Activated CD8-positive, alpha-beta memory T cell treated with anti-CD3 and anti-CD28 coated beads, Interleukin-2, amount 50 U/mL, for 4 hours (primary cell): ENCODE measurements around the gene PITPNM2.
"Not testable (repeated sequence)": the region's sequence is repeated elsewhere in the genome, so short reads cannot be mapped to it uniquely, and the experiment has no call there.

ENCODE experiments used
- DNase-seq: peaks from one replicate; pipeline ENCODE4 v3.0.0-alpha.2; 2020

PITPNM2 gene

GRCh38 chr12:123119808-123120207, 31.1 kb downstream of the PITPNM2 start:
- peak; percentile 43 for DNase-seq

- no peak for DNase-seq
Observed at GRCh38 chr12:123118497-123118896, 32.4 kb downstream of the PITPNM2 start.

GRCh38 chr12:123115409-123116121, 35.3 kb downstream of the PITPNM2 start:
- no peak for DNase-seq

GRCh38 chr12:123114304-123115083, 36.4 kb downstream of the PITPNM2 start:
- DNase-seq, result no peak

- no peak for DNase-seq
Observed at GRCh38 chr12:123113026-123113425, 37.9 kb downstream of the PITPNM2 start.

- DNase-seq, result peak; percentile 29
Observed at GRCh38 chr12:123111498-123112165, 39.3 kb downstream of the PITPNM2 start.

- DNase-seq, result no peak
Observed at GRCh38 chr12:123109319-123109772, 41.5 kb downstream of the PITPNM2 start.

- DNase-seq, result no peak
Observed at GRCh38 chr12:123108682-123109066, 42.2 kb downstream of the PITPNM2 start.

GRCh38 chr12:123107926-123108681, 42.8 kb downstream of the PITPNM2 start:
- DNase-seq, result no peak

GRCh38 chr12:123106640-123107359, 44.1 kb downstream of the PITPNM2 start:
- DNase-seq, result peak; percentile 65

GRCh38 chr12:123105211-123105826, 45.6 kb downstream of the PITPNM2 start:
- DNase-seq, result no peak

GRCh38 chr12:123104809-123105208, 46.1 kb downstream of the PITPNM2 start:
- no peak for DNase-seq

- DNase-seq, result not testable (repeated sequence)
Observed at GRCh38 chr12:123104094-123104493, 46.8 kb downstream of the PITPNM2 start.

- DNase-seq, result no peak
Observed at GRCh38 chr12:123102781-123103503, 47.9 kb downstream of the PITPNM2 start.

GRCh38 chr12:123102366-123102765, 48.5 kb downstream of the PITPNM2 start:
- DNase-seq, result no peak

- no peak for DNase-seq
Observed at GRCh38 chr12:123101526-123101925, 49.4 kb downstream of the PITPNM2 start.
